Fibroblast of skin of right quadriceps (primary cell): ENCODE results near the gene DAP.

Source experiments
- DNase-seq: peaks from one replicate; pipeline ENCODE4 v3.0.0-alpha.2; 2013

The DAP gene

DNA sequence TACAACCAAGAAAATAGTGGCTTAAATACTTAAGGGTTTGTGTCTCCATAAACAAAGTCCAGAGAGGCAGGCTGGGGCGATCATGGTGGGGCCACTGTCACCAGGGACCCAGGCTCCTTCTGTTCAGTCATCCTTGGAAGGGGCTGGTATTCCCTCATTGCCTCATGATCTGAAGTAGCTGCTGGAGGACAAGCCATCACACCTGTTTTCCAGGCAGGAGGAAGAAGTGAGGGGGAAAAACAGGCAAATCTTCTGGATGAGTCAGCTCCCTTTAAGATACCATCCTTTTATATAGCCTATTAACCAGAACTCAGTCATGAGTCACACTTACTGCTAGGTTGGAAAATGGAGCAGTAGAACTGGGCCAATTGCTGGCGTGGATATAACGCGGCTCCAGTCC lies 92.3 kb downstream of the DAP start:
- DNase-seq = no peak

DNA sequence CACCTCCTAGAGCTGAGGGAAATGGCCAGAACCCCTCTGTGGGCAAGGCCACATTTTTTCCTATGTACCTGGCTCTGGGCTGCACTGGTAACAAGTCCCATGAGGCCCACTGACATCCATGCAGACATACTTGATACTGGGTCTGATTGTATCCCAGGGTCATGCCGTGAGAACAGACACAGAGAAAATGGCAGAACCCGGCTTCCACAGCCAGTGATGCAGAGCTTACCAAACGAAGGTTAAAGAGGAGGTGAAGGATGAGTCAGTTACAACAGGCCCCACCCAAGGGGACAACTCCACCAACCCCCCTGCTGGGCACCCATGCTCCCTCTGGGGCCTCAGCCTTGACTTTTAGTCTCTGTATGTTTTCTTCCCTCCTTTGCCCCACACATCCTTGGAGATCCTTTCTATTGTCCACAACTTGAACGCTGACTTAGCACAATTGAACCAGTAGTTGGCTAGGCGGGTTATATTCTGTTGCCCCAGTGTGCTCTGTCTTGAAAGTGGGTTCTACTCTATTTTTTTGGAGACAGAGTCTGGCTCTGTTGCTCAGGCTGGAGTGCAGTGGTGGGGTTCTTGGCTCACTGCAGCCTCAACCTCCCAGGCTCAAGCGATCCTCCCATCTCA lies 93.5 kb downstream of the DAP start:
- DNase-seq = no peak

DNA sequence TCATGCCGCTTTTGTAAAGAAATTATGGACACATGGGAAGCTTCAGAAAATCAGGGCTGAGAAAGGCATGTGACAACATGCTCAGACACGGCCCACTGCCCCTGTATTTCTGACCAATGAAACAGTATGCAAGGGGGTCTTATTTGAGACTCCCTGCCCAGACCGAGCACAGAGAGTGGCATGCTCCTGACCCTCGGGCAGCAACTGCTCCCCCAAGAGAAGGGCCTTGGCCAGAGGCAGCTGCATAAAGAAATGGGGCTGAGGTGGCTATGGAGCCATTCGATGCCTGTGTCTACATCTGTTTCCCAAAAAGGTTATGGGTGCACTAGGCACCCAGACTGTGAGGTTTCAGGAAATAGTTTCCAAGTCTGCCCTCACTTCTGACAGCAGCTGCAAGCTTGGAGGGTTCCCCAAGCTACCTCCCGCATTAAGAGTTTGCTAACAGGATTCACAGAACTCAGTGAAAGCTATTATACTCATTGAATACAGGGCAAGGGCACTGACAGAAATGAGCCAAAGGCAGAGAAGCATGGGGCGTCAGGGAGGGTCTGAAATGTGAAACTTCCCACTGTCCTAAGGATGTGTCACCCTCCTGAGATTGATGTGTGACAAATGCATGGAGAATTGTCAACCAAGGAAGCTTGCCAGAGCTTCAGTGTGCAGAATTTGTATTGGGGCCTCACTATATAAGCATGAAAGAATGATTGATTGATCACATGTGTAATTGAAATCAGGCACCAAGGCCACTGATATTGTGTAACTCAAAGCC lies 94.3 kb downstream of the DAP start:
- DNase-seq = no peak

DNA sequence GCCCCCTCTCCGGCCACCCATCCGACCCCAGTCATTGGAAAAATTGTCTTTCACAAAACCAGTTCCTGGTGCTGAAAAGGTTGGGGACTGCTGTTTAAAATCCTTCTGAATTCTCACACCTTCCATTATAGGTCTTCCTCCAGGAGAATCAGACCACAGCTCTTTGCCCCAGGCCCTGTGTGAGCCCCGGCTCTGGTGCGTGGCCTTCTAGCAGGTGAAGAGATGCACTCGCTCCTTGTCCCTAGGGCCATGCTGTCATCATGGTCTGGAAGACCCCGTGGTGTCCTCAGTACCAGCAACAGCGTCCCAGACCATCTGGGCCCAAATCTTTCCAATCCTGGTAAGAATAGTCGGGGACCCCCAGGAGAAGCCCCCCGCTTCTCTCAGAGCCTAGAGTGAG lies 95.2 kb downstream of the DAP start:
- no peak for DNase-seq

- peak; percentile 44 for DNase-seq
Observed at GRCh38 chr5:10664180-10664769, 96.8 kb downstream of the DAP start.

GRCh38 chr5:10663489-10664179 lies 97.4 kb downstream of the DAP start:
- peak; percentile 36 for DNase-seq

DNA sequence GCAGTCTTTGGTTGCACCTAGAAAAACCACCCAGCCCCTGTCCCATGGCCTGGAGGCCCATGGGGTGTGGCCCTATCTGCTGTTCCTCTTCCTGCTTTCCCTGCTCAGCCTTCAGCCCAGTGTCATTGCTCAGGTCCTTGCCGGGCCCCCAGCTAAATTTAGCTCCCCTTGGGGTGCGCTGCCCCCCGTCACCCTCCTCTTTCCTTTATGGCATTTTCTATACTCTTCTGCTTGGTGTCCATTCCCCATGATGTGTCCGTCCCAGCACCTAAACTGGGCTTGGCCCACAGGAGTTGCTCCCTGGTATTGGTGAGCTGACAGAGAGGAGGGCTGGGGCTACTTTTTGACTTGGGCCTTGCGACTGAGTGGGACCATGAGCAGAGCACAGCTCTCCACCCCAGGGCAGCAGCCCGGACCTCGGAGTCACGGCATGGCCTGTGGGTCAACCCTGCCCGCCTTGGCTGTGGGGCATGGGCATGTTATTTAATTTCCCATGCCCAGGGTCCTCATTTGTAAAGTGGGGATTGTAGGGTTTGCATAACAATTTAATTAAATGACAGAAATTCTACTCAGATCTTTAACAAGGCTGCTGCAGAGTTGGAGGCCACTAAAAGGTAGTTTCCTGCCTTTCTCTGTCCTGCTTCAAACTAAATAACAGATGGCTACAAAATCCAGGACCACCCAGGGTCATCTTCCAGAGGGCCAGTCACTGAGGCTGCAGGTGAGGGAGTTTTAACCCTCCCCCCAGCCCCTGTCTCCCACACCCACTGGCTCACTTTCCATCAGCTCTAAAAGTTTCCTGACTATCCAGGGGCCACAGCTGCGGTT lies 98.2 kb downstream of the DAP start:
- DNase-seq = no peak

DNA sequence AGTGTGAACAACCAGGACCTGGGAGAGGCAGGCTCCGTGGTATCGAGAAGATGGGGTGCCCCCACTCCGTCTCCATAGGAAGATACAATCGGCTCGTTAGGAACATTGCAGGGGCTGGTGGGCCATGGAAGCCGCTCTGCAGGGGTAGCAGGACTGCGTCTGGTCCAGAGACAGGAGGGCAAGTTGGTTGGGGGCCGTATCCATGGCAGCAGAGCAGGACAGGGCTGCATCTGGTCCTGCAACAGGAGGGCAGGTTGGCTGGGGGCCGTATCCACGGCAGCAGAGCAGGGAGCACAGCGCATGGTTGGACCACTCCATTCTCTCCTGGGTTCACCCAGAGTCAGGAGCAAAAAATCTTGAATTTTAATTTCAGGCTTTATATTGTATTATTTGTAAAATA lies 99.0 kb downstream of the DAP start:
- no peak for DNase-seq

GRCh38 chr5:10661401-10661800 lies 99.6 kb downstream of the DAP start:
- no peak for DNase-seq

DNA sequence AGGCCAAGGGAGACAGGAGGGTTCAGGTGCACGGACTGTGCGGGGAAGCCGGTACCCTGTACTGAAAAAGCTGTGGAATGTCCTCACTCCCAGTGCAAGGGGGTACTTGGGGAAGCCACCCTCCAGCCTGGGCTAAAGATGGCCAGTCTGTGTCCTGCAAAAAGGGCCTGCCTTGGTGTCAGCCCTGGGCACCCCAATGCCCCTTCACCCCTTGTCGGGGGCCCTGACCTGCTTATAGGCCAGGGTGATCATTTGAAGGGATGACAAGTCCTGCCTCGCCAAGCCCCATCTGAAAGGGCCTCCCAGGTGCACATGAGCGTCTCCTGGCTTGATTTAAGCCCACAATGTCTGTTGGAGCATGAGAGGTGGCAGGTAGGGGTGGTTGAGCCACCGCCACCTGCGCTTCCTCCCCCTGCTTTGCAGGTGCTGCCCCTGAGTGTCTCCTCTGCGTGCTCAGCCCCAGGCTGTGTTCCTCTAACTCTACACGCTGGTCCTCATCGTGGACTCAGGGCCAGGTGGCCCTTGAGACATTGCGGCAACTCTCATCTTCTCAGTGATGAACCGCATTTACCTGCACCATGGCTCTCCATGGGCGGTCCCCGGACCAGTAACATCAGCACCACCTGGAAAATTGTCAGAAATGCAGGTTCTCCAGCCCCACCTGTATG lies 100.2 kb downstream of the DAP start:
- no peak for DNase-seq

DNA sequence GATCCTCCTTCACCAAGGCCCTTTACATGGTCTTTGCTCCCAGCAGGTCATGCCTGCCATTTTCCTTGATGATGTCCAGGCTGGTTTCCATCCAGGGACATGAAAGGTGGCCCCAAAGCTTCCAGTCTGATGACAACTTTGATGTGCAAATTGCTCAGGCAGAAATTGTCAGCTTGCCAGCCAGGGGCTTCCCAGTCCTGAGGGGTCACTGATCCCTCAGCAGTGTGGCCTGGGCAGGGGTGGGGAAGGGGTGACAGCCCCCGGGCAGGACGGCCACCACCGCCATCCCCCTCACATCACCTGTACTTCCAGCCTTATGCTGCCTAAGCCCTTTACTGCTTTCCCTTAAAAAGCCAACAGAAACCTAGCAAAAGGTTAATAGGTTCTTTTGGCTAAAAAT lies 100.9 kb downstream of the DAP start:
- DNase-seq = no peak

DNA sequence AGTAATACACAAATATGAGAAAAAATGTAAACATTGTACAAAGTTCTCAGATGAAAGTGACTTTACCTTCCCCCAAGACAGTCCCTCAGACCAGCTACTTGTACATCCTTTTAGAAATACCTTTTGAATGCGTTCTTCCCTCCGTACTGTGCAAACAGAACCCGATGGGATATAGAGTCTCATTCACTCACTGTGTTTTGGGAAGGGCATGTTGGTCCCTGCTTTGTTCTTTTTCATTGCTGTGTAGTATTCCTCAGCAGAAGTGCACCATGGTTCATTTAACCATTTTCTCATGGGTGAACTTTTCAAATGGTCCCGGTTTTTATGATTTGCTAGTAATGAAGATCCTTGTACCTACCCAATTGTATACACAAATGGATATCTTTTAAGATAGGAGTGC lies 102.8 kb downstream of the DAP start:
- no peak for DNase-seq

- no peak for DNase-seq
Observed at GRCh38 chr5:10655972-10656830, 104.8 kb downstream of the DAP start.

DNA sequence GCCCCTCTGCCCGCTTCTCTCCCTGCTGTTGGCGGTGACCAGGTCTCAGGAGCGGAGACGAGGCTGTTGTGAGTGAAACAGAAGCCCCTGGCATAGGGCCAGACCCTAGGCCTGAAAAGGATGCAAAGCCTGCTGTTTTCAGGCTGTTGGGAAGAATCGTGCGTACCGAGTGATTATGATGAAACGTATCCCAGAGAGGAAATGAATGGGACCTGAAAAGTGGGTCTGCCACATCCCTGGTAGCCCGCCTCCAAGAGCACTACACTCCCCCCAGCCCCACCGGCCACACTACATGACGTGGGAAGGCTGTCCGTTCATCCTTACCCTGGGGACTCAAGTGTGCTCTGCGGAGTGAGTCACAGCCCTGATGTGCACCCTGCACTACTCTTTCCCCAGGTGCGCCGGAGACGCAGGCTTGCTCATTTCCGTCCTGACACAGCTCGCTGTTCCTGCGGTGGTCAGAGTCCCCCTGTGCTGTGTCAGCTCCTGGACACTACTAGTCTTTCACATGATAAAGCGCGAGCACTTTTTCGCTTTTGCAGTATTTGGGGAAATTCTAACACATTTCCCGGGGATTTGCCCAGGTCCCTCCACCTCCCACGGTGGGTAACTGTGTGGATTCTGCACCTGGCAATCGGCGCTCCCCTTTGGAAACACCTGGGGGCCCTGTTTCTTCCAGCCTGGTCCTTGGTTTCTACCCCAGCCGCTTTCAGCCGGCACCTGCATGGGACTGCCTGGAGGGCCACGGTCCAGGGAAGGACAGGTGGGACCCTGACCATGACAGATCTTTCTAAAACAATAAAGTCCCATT lies 105.7 kb downstream of the DAP start:
- no peak for DNase-seq

DNA sequence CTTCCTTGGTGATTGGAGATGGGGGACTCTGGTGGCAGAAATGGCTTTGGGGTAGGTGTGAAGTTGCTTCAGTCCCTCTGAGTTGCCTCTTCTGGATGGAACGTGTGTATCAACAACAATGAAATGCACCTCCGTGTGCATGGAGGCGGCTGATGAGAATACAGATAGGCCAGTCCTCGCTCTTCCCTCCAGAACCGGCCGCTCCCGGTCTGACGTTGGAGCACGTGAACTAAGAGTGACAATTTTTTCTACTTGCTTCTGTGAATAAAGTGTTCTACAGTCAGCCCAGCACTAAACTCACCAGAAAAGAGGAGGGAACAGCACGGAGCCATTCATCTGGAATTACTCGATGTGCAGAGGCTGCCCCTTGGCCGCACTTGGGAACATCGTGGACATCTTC lies 106.5 kb downstream of the DAP start:
- DNase-seq = no peak

DNA sequence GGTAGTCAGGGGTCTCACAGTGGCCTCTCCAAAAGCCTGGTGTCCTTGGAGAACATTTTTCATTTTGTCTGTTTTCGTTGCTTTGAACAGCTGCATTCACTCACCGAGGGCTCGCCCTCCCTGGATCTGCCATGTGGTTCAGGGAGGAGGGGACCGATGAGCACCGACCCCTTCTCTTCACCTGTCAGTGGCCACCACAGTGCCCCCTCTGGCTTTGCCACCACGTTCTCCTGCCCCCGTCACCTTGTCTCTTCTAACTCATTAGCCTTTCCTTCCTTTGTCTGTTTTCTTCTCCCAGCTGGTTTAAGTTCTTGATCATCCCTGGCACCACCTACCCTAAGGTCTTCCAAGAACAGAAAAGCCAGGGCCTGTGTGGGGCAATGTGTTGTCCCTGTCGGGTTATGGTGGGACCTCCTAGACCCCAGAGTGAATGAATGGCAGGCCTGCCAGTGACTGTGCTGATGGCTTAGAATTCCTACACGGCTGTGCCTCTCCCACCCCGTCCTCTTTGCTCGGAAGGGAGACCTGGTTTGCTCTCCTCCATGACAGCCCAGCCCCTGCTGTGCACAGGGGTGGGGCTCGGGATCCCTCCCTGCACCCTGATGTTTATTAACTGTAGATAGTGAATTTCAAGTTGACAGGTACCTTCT lies 107.2 kb downstream of the DAP start:
- no peak for DNase-seq

- no peak for DNase-seq
Observed at GRCh38 chr5:10653043-10653442, 108.0 kb downstream of the DAP start.

DNA sequence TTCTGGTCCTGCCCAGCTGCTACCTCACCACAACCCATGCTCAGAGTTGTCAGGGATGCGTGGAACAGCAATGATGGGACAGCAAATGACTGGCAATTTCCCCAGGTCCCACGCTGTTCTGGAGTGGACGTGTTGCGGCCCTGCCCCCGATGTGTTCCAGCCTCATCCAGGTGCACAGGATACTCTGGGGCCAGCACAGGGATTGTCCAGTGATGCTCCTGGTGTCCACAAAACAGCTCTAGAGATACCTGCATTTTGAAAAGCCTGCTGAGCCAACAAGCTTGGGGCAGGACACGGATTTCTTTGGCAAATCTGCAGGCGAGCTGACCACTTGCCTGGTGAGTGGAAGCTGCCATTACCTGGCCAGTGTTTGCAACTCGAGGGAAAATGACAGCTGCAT lies 108.4 kb downstream of the DAP start:
- no peak for DNase-seq

DNA sequence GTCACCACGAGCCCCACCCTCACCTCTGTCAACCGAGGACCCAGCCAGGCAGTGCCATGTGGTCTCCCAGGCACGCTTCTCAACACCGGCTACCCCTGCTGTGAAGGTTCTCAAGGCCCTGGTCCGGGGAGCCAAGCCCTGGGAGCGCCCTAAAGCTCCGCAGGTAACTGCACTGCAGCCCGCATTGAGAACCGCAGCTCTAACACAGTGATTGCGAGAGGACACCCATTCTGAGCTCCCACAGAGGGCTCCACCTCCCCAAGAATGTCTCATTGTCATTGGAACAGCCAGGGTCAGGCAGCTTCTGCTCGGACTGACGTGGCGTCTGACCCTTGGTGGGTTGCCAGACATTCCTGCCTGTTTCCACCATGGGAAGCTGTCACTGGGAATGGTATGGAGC lies 108.9 kb downstream of the DAP start:
- DNase-seq = no peak
